Thoracic aorta (tissue), 2 donors: ENCODE measurements around the gene IL20RB. TPM values are rescaled to one million over a fixed set of nuclear protein-coding genes. Genes with fewer than 3 reads are reported as not detected.
"Not testable (repeated sequence)": the region's sequence is repeated elsewhere in the genome, so short reads cannot be mapped to it uniquely, and the experiment has no call there.

Experiments used
- ATAC-seq: fragments of 150-250 bp; one replicate; pipeline ENCODE4 v1.8.0; 2017; ENCODE audit warnings: low read depth; ENCODE audit not compliant: insufficient number of reproducible peaks, low FRiP score
- DNase-seq: peaks from one replicate; pipeline ENCODE4 v3.0.0-alpha.2; 2020; ENCODE audit warnings: low spot score
- H3K27ac ChIP-seq, 2 donors: fragments of 200-600 bp; sonication (generic); 1 replicate in 1 of 2; 2 replicates in 1 of 2; pipeline ENCODE4 v1.5.1; 2016; ENCODE audit warnings: mild to moderate bottlenecking in 2 of 2, moderate library complexity in 2 of 2
- H3K27me3 ChIP-seq: fragments of 200-600 bp; sonication (generic); replicated peaks from 2 replicates; pipeline ENCODE4 v1.6.0; 2016; ENCODE audit warnings: mild to moderate bottlenecking; ENCODE audit not compliant: insufficient read depth
- H3K36me3 ChIP-seq: fragments of 200-600 bp; sonication (generic); one replicate; pipeline ENCODE4 v1.5.1; 2016
- H3K4me1 ChIP-seq, 2 donors: fragments of 200-600 bp; sonication (generic); 1 replicate in 1 of 2; 2 replicates in 1 of 2; pipeline versions ENCODE4 v1.5.1 to v1.6.0; 2016; ENCODE audit warnings: low read depth in 2 of 2, mild to moderate bottlenecking in 1 of 2; ENCODE audit not compliant: control insufficient read depth in 1 of 2
- H3K4me3 ChIP-seq: fragments of 200-600 bp; sonication (generic); 2 replicates; pipeline ENCODE4 v1.5.1; 2016; ENCODE audit warnings: mild to moderate bottlenecking
- H3K9me3 ChIP-seq: fragments of 200-600 bp; sonication (generic); 2 replicates; pipeline ENCODE4 v1.5.1; 2016
- total RNA-seq, 2 donors: library from RNA; depleted of rRNA; stranded (reverse); fragments of >200 nt; gene quantifications; one replicate each; pipeline versions ENCODE4 v1.1.0 to v1.2.3, GENCODE V29; 2016
- TF ChIP-seq, protein P1 (sequence below): fragments of 200-600 bp; sonication (generic); IDR thresholded peaks from one replicate; pipeline ENCODE4 v1.5.1; 2019; ENCODE audit warnings: antibody characterized with exemption

Gene IL20RB
- total RNA-seq, 2 donors from 2014 or later, result 0.71 to 1.6 TPM

DNA sequence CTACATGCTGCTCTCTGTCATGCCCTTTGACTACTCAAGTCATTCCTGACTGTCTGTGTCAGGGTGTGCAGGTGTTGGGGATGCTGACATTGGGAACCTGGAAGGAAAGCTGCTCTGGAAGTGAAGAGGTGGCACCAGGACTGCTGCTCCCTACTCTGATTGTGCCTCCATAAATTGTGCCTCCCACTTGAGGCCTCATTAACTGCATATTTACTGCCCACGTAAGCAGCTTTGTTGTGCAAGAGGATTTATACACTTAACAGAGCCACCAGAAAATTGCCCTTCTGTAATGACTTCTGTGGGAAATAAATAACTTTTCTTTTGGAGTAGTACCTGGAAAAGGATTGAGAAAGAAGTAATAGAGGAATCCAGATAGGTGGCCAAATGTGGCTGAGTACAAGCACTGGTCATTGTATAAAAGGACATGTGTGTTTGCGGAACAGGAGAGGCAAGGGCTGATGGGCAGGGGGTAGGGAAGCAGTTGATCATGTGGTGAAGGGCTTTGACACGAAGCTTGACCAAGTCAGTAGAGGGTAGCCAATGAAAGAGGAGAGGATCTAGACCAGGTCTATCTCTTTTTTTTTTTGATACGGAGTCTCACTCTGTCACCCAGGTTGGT is 24.8 kb downstream of the IL20RB start:
- Histone ChIP-seq H3K36me3 (no peaks in the 10 kb centered on the region), H3K4me3 (no peak overlapping the region), H3K4me1 (peaks cover 3 to 6% of the 10 kb centered on the region in 2 donors), H3K27me3 (no peaks in the 10 kb centered on the region), H3K9me3 (no peaks in the 10 kb centered on the region), H3K27ac (no peak overlapping the region)
- DNase-seq (no peak), ATAC-seq (no peak)
- TF ChIP-seq, protein P1, sequence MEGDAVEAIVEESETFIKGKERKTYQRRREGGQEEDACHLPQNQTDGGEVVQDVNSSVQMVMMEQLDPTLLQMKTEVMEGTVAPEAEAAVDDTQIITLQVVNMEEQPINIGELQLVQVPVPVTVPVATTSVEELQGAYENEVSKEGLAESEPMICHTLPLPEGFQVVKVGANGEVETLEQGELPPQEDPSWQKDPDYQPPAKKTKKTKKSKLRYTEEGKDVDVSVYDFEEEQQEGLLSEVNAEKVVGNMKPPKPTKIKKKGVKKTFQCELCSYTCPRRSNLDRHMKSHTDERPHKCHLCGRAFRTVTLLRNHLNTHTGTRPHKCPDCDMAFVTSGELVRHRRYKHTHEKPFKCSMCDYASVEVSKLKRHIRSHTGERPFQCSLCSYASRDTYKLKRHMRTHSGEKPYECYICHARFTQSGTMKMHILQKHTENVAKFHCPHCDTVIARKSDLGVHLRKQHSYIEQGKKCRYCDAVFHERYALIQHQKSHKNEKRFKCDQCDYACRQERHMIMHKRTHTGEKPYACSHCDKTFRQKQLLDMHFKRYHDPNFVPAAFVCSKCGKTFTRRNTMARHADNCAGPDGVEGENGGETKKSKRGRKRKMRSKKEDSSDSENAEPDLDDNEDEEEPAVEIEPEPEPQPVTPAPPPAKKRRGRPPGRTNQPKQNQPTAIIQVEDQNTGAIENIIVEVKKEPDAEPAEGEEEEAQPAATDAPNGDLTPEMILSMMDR, result no peak

DNA sequence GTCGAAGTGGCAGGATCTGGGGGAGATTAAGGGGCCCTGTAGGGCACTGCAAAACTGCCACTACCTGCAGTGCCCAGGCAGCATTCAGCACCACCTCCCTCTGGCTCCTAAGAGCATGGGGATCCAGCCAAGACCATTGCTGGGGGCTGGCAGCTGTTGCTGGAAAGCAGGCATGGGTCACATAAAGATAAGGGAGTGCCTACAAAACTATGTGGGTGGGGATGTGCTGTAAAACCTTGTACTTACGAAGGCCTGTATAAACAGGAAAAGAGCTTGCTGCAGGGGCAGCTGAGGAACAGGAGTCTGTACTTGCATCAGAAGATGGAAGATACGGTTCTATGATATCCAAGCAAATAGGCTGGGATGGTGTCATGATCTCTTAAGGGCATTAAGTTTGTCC is 27.1 kb downstream of the IL20RB start:
- H3K27me3 ChIP-seq, result no peaks in the 10 kb centered on the region
- no peaks in the 10 kb centered on the region for H3K36me3 ChIP-seq
- ATAC-seq (no peak), DNase-seq (no peak)
- no peak overlapping the region for H3K27ac ChIP-seq
- peaks cover 3 to 6% of the 10 kb centered on the region in 2 donors for H3K4me1 ChIP-seq
- no peak overlapping the region for H3K4me3 ChIP-seq
- TF ChIP-seq, protein P1, result no peak
- no peaks in the 10 kb centered on the region for H3K9me3 ChIP-seq

DNA sequence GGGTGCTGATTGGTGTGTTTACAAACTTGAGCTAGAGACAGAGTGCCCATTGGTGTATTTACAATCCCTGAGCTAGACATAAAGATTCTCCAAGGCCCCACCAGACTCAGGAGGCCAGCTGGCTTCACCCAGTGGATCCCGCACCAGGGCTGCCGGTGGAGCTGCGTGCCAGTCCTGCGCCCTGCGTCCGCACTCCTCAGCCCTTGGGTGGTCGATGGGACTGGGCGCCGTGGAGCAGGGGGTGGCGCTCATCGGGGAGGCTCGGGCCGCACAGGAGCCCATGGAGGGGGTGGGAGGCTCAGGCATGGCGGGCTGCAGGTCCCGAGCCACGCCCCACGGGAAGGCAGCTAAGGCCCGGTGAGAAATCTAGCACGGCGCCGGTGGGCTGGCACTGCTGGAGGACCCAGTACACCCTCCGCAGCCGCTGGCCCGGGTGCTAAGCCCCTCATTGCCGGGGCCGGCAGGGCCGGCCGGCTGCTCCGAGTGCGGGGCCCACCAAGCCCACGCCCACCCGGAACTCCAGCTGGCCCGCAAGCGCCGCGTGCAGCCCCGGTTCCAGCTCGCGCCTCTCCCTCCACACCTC is 29.7 kb downstream of the IL20RB start:
- not testable (repeated sequence) for H3K9me3 ChIP-seq, ATAC-seq, H3K4me1 ChIP-seq, H3K36me3 ChIP-seq, H3K27ac ChIP-seq, H3K4me3 ChIP-seq, H3K27me3 ChIP-seq, DNase-seq

DNA sequence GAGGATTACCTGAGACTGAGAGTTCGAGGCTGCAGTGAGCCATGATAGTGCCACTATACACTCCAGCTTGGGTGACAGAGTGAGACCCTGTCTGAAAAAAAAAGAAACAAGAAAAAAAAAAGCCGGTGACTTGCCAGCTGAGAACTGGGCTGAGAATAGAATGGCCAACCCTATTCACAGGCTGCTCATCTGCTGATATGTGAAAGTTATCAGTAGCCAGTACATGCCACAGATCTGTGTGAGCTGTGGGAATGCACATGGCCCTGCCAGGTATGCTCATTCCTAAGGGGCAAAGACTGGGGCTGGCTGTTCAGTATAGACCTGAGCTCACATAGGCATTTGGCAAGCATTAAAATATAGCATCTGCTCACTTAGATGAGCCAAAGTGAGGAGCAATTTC is 30.9 kb downstream of the IL20RB start:
- peaks cover 3 to 6% of the 10 kb centered on the region in 2 donors for H3K4me1 ChIP-seq
- no peak for DNase-seq
- no peaks in the 10 kb centered on the region for H3K9me3 ChIP-seq
- TF ChIP-seq, protein P1, result no peak
- ATAC-seq, result no peak
- no peak overlapping the region for H3K4me3 ChIP-seq
- no peaks in the 10 kb centered on the region for H3K27me3 ChIP-seq
- no peak overlapping the region for H3K27ac ChIP-seq
- no peaks in the 10 kb centered on the region for H3K36me3 ChIP-seq

DNA sequence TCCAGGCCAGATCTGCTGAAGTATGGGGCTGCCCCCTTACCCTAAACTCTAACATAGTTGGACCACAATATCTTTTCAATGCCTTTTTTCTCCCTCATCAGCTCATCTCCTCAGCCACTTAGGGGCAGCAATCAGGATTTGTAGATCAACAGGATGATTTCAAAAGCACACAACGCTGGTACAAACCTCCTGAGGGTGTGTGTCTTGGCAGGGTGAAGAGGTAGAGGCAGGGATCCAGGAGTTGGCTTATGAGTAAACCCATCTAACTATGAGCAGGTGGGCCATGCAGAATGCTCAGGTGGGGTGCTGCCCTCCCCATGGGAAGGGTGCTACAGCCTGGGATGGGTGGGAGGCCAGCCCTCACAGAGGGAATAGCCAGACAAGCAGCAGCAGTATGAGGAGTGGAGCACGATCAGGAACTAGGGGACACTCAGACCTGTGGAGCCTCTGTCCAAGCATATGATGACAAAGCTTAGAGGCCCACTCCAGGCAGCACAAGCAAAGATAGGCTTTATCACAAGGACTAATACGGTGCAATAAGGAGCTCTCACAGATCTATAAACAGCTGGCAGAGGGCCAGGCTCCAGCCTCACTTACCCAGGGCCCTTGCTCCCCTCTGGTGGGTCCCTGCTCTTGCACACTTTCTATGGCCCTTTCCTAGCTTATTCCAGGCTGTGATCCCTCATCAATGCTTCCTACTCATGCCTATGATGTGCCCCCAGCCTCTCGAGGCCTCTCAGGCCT is 32.2 kb downstream of the IL20RB start:
- ATAC-seq, result no peak
- no peaks in the 10 kb centered on the region for H3K27me3 ChIP-seq
- no peaks in the 10 kb centered on the region for H3K9me3 ChIP-seq
- TF ChIP-seq, protein P1, result no peak
- H3K36me3 ChIP-seq, result no peaks in the 10 kb centered on the region
- H3K27ac ChIP-seq, result no peak overlapping the region
- no peak overlapping the region for H3K4me3 ChIP-seq
- H3K4me1 ChIP-seq, result peaks cover under 1 to 12% of the 10 kb centered on the region in 2 donors
- no peak for DNase-seq
